Measurements from ENCODE around the gene CHKA. TPM values are rescaled to one million over a fixed set of nuclear protein-coding genes. Genes with fewer than 3 reads are reported as not detected.
A peak's percentile ranks its signal among the peaks of the same experiment; 100 is the strongest.

CHKA gene
- polyA plus RNA-seq, 12 donors = 10.7 to 43.3 (median 22.1) TPM; not detected in 1

- DNase-seq = no peak
Measured at GRCh38 chr11:68048681-68049508, 72.3 kb downstream of the CHKA start.

GRCh38 chr11:68047437-68048290 is 73.5 kb downstream of the CHKA start:
- DNase-seq = no peak

GRCh38 chr11:68044898-68045351 is 76.3 kb downstream of the CHKA start:
- DNase-seq = no peak

GRCh38 chr11:68044145-68044813 is 76.9 kb downstream of the CHKA start:
- no peak for DNase-seq

GRCh38 chr11:68043349-68044144 is 77.6 kb downstream of the CHKA start:
- DNase-seq = peak; percentile 56

- DNase-seq = no peak
Measured at GRCh38 chr11:68043029-68043348, 78.2 kb downstream of the CHKA start.

GRCh38 chr11:68042219-68043028 is 78.8 kb downstream of the CHKA start:
- no peak for DNase-seq

GRCh38 chr11:68041617-68042218 is 79.5 kb downstream of the CHKA start:
- no peak for DNase-seq

- DNase-seq = no peak
Measured at GRCh38 chr11:68040957-68041591, 80.1 kb downstream of the CHKA start.

GRCh38 chr11:68040101-68040956 is 80.9 kb downstream of the CHKA start:
- peak; percentile 71 for DNase-seq

GRCh38 chr11:68039526-68040086 is 81.6 kb downstream of the CHKA start:
- DNase-seq = no peak

GRCh38 chr11:68038718-68039525 is 82.3 kb downstream of the CHKA start, which contains the start of gene TCIRG1:
Gene TCIRG1 (plus strand): TSS chr11:68039025. CDS start chr11:68041272, 2,247 bp downstream.
- DNase-seq = peak; percentile 85

- DNase-seq = no peak
Measured at GRCh38 chr11:68038226-68038717, 82.9 kb downstream of the CHKA start.

GRCh38 chr11:68037411-68038225 is 83.6 kb downstream of the CHKA start:
- no peak for DNase-seq

- no peak for DNase-seq
Measured at GRCh38 chr11:68036717-68037239, 84.4 kb downstream of the CHKA start.

Data from muscle of arm (tissue), 12 donors.